ENCODE measurements around the gene TMEM31.

Gene TMEM31

GRCh38 chrX:103704863-103705262, 5.8 kb upstream of the TMEM31 start:
- H3F3A ChIP-seq (ENCODE audit: insufficient read depth) = no peaks in the 10 kb centered on the region
- H3K36me3 ChIP-seq (ENCODE audit: low read length) = no peaks in the 10 kb centered on the region
- H3K9me3 ChIP-seq (ENCODE audit: insufficient read depth, low read length) = no peaks in the 10 kb centered on the region
- H3K27me3 ChIP-seq (ENCODE audit: low read length) = no peaks in the 10 kb centered on the region
- no peak overlapping the region for H2AFZ ChIP-seq (ENCODE audit: low read depth, low read length, severe bottlenecking)
- H3K4me2 ChIP-seq (ENCODE audit: low read depth, low read length, poor library complexity, severe bottlenecking) = no peak overlapping the region
- H4K20me1 ChIP-seq (ENCODE audit: low read depth, low read length) = no peaks in the 10 kb centered on the region
- no peak overlapping the region for H3K27ac ChIP-seq (ENCODE audit: low read depth, low read length)
- H3K9me2 ChIP-seq (replicated peaks; ENCODE audit: insufficient read depth, low read length) = no peaks in the 10 kb centered on the region
- no peak for TF ChIP-seq CTCF (IDR thresholded peaks at IDR 0.05; ENCODE audit: insufficient read depth, low read length, poor library complexity, severe bottlenecking)
- TF ChIP-seq EZH2phosphoT487 (conservative IDR thresholded peaks at IDR 0.05; ENCODE audit: low read length) = no peak
- H3K79me2 ChIP-seq (ENCODE audit: insufficient read depth, low read length) = no peaks in the 10 kb centered on the region
- H3K4me3 ChIP-seq (ENCODE audit: insufficient read depth, low read length, poor library complexity, severe bottlenecking) = no peak overlapping the region
- no peak overlapping the region for H3K9ac ChIP-seq (ENCODE audit: low read length)

DNA sequence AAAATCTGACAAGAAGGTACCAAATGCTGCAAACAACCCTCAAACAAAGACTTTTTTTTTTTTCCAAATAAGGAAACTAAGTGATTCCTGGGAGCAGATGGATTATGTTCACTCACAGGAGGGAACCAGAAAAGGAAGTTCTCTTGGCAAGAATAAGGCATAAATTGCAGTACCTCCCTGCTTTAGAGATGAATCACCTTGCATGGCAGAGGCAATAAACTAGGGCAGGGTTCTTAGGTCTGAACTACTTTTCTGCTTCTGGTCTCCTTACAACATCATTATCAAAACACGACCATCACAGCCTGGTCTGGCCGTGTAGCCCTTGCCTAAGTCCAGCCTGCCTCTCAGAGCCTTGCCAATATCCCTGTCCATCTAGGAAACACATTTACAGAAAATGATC, 6.3 kb downstream of the TMEM31 start:
- TF ChIP-seq CTCF (IDR thresholded peaks at IDR 0.05; ENCODE audit: insufficient read depth, low read length, poor library complexity, severe bottlenecking) = no peak
- TF ChIP-seq EZH2phosphoT487 (conservative IDR thresholded peaks at IDR 0.05; ENCODE audit: low read length) = no peak
- no peak overlapping the region for H3K4me2 ChIP-seq (ENCODE audit: low read depth, low read length, poor library complexity, severe bottlenecking)

DNA sequence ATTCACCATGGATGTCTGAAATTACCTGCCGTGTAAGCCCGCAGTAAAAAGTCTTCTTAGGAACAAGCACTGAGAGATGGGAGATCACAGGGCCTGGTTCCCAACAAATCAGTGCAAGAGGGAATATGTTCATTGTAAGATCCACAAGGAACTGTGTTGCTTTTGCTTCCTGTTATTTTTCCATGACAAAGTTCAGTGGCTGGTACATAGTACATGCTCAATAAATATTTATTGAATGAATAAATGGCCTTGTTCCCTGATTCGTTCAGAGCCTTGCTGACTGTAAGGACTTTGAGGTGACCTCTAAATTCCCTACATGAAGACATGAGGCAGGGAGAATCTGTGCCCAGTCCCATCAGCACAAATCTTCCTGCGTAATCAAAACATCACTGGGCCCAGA, 7.4 kb downstream of the TMEM31 start:
- H3K9me3 ChIP-seq (ENCODE audit: insufficient read depth, low read length) = no peaks in the 10 kb centered on the region
- H3K4me2 ChIP-seq (ENCODE audit: low read depth, low read length, poor library complexity, severe bottlenecking) = no peak overlapping the region
- TF ChIP-seq CTCF (IDR thresholded peaks at IDR 0.05; ENCODE audit: insufficient read depth, low read length, poor library complexity, severe bottlenecking) (no peak), EZH2phosphoT487 (conservative IDR thresholded peaks at IDR 0.05; ENCODE audit: low read length) (no peak)
- no peaks in the 10 kb centered on the region for H3K79me2 ChIP-seq (ENCODE audit: insufficient read depth, low read length)
- no peak overlapping the region for H3K9ac ChIP-seq (ENCODE audit: low read length)
- H3K27ac ChIP-seq (ENCODE audit: low read depth, low read length) = no peak overlapping the region
- no peak overlapping the region for H3K4me3 ChIP-seq (ENCODE audit: insufficient read depth, low read length, poor library complexity, severe bottlenecking)
- H3K9me2 ChIP-seq (replicated peaks; ENCODE audit: insufficient read depth, low read length) = no peaks in the 10 kb centered on the region
- no peaks in the 10 kb centered on the region for H3K36me3 ChIP-seq (ENCODE audit: low read length)
- no peaks in the 10 kb centered on the region for H4K20me1 ChIP-seq (ENCODE audit: low read depth, low read length)
- H2AFZ ChIP-seq (ENCODE audit: low read depth, low read length, severe bottlenecking) = no peak overlapping the region
- no peaks in the 10 kb centered on the region for H3K27me3 ChIP-seq (ENCODE audit: low read length)
- no peaks in the 10 kb centered on the region for H3F3A ChIP-seq (ENCODE audit: insufficient read depth)

More for the DNA sequence above, 6.3 kb downstream of the TMEM31 start:
- Histone ChIP-seq H3K4me3 (ENCODE audit: insufficient read depth, low read length, poor library complexity, severe bottlenecking) (no peak overlapping the region), H3K27ac (ENCODE audit: low read depth, low read length) (no peak overlapping the region), H3K9ac (ENCODE audit: low read length) (no peak overlapping the region), H4K20me1 (ENCODE audit: low read depth, low read length) (no peaks in the 10 kb centered on the region), H3F3A (ENCODE audit: insufficient read depth) (no peaks in the 10 kb centered on the region), H3K27me3 (ENCODE audit: low read length) (no peaks in the 10 kb centered on the region), H3K9me2 (replicated peaks; ENCODE audit: insufficient read depth, low read length) (no peaks in the 10 kb centered on the region), H3K79me2 (ENCODE audit: insufficient read depth, low read length) (no peaks in the 10 kb centered on the region), H3K9me3 (ENCODE audit: insufficient read depth, low read length) (no peaks in the 10 kb centered on the region), H2AFZ (ENCODE audit: low read depth, low read length, severe bottlenecking) (no peak overlapping the region), H3K36me3 (ENCODE audit: low read length) (no peaks in the 10 kb centered on the region)
